WTC11 (cell line): ENCODE results near the gene RHCG. TPM values are rescaled to one million over a fixed set of nuclear protein-coding genes. Genes with fewer than 3 reads are reported as not detected.

Source experiments
- ATAC-seq: fragments of 200-7000 bp; cut with Tn5 transposase; 2 replicates; pipeline ENCODE4 v1.10.0; 2021; ENCODE audit warnings: mild to moderate bottlenecking, moderate library complexity
- CTCF ChIA-PET: fragments of 300-600 bp; sonication (Branson Sonifier 250); formaldehyde crosslinking; loops from one replicate; lab custom pipeline; 2021; ENCODE audit warnings: antibody characterized with exemption; lab: Charles Lee
- POLR2A ChIA-PET: fragments of 350-600 bp; sonication (Branson Sonifier 250); formaldehyde crosslinking; loops from one replicate; lab custom pipeline; 2021; ENCODE audit warnings: antibody characterized with exemption; lab: Charles Lee
- DNase-seq: peaks from one replicate; pipeline ENCODE4 v3.0.0; 2021; ENCODE audit warnings: low spot score
- H3K27ac Mint-ChIP-seq: 2 replicates; pipeline ENCODE4 v1.8.0; 2021; ENCODE audit warnings: mixed read lengths
- H3K27me3 Mint-ChIP-seq: 2 replicates; pipeline ENCODE4 v1.8.0; 2021; ENCODE audit warnings: low read depth, mild to moderate bottlenecking, moderate library complexity, mixed read lengths
- H3K36me3 Mint-ChIP-seq: 2 replicates; pipeline ENCODE4 v1.8.0; 2021; ENCODE audit warnings: mixed read lengths
- H3K4me1 Mint-ChIP-seq: 2 replicates; pipeline ENCODE4 v1.8.0; 2022; ENCODE audit warnings: mixed read lengths
- H3K4me3 Mint-ChIP-seq: 2 replicates; pipeline ENCODE4 v1.8.0; 2021; ENCODE audit warnings: mild to moderate bottlenecking, moderate library complexity, mixed read lengths
- H3K9me3 Mint-ChIP-seq: 2 replicates; pipeline ENCODE4 v1.8.0; 2021; ENCODE audit warnings: mixed read lengths
- CBFB ChIP-seq: sonication (generic); formaldehyde crosslinking; IDR thresholded peaks from 2 replicates; pipeline ENCODE4 v1.8.1; 2022; ENCODE audit warnings: mild to moderate bottlenecking, low read depth, missing genetic modification reagents
- CREB1 ChIP-seq: sonication (generic); formaldehyde crosslinking; IDR thresholded peaks from 2 replicates; pipeline ENCODE4 v1.8.0; 2023; ENCODE audit warnings: mild to moderate bottlenecking, missing genetic modification reagents
- CREM ChIP-seq: sonication (generic); formaldehyde crosslinking; IDR thresholded peaks from 2 replicates; pipeline ENCODE4 v1.8.1; 2022; ENCODE audit warnings: mild to moderate bottlenecking, missing genetic modification reagents, moderate library complexity
- EMX1 ChIP-seq: fragments of 250-450 bp; sonication (Bioruptor Pico); IDR thresholded peaks from 2 replicates; pipeline ENCODE4 v1.8.0; 2021; ENCODE audit warnings: mild to moderate bottlenecking
- FOXK1 ChIP-seq: sonication (generic); formaldehyde crosslinking; IDR thresholded peaks from 2 replicates; pipeline ENCODE4 v1.8.0; 2022; ENCODE audit warnings: mild to moderate bottlenecking, moderate library complexity, missing genetic modification reagents
- GABPB1 ChIP-seq: sonication (generic); formaldehyde crosslinking; IDR thresholded peaks from 2 replicates; pipeline ENCODE4 v1.8.1; 2023; ENCODE audit warnings: mild to moderate bottlenecking, missing genetic modification reagents
- IRF2 ChIP-seq: sonication (generic); formaldehyde crosslinking; IDR thresholded peaks from 2 replicates; pipeline ENCODE4 v1.8.0; 2022; ENCODE audit warnings: low read depth, missing genetic modification reagents, borderline replicate concordance
- NFATC4 ChIP-seq: fragments of 250-450 bp; sonication (Bioruptor Pico); IDR thresholded peaks from 2 replicates; pipeline ENCODE4 v1.9.0; 2021; ENCODE audit warnings: mild to moderate bottlenecking
- NFE2L1 ChIP-seq: sonication (generic); formaldehyde crosslinking; IDR thresholded peaks from 2 replicates; pipeline ENCODE4 v1.8.1; 2023; ENCODE audit warnings: missing genetic modification reagents
- NFYB ChIP-seq: sonication (generic); formaldehyde crosslinking; conservative IDR thresholded peaks from 2 replicates; pipeline ENCODE4 v1.8.0; 2022; ENCODE audit warnings: low read depth, missing genetic modification reagents
- NR1H2 ChIP-seq: sonication (generic); formaldehyde crosslinking; IDR thresholded peaks from 2 replicates; pipeline ENCODE4 v1.9.0; 2021; ENCODE audit warnings: mild to moderate bottlenecking, moderate library complexity, missing genetic modification reagents
- NR2C2 ChIP-seq: sonication (generic); formaldehyde crosslinking; IDR thresholded peaks from 2 replicates; pipeline ENCODE4 v1.8.0; 2022; ENCODE audit warnings: mild to moderate bottlenecking, missing genetic modification reagents
- OVOL2 ChIP-seq: fragments of 250-450 bp; sonication (Bioruptor Pico); IDR thresholded peaks from 2 replicates; pipeline ENCODE4 v1.9.0; 2021; ENCODE audit warnings: mild to moderate bottlenecking, borderline replicate concordance
- SP1 ChIP-seq: sonication (generic); formaldehyde crosslinking; conservative IDR thresholded peaks from 2 replicates; pipeline ENCODE4 v1.8.1; 2022; ENCODE audit warnings: missing genetic modification reagents
- TEAD1 ChIP-seq: sonication (generic); formaldehyde crosslinking; IDR thresholded peaks from 2 replicates; pipeline ENCODE4 v1.8.0; 2022; ENCODE audit warnings: mild to moderate bottlenecking, missing genetic modification reagents
- TEAD4 ChIP-seq: sonication (generic); formaldehyde crosslinking; IDR thresholded peaks from 2 replicates; pipeline ENCODE4 v1.8.0; 2022; ENCODE audit warnings: mild to moderate bottlenecking, missing genetic modification reagents
- ZNF138 ChIP-seq: sonication (generic); formaldehyde crosslinking; conservative IDR thresholded peaks from 2 replicates; pipeline ENCODE4 v1.8.1; 2022; ENCODE audit warnings: mild to moderate bottlenecking, moderate library complexity, missing genetic modification reagents
- ZNF232 ChIP-seq: sonication (generic); formaldehyde crosslinking; IDR thresholded peaks from 2 replicates; pipeline ENCODE4 v1.8.0; 2022; ENCODE audit warnings: mild to moderate bottlenecking, missing genetic modification reagents
- ZNF263 ChIP-seq: sonication (generic); formaldehyde crosslinking; IDR thresholded peaks from 2 replicates; pipeline ENCODE4 v1.8.1; 2022; ENCODE audit warnings: low read depth, mild to moderate bottlenecking, moderate library complexity, missing genetic modification reagents
- ZNF416 ChIP-seq: fragments of 250-450 bp; sonication (Bioruptor Pico); IDR thresholded peaks from 2 replicates; pipeline ENCODE4 v1.9.0; 2021; ENCODE audit warnings: mild to moderate bottlenecking, inconsistent platforms
- ZNF671 ChIP-seq: fragments of 250-450 bp; sonication (Bioruptor Pico); IDR thresholded peaks from 2 replicates; pipeline ENCODE4 v1.8.0; 2021; ENCODE audit warnings: mild to moderate bottlenecking
- total RNA-seq: library from RNA; stranded (reverse); gene quantifications from 3 replicates; pipeline ENCODE4 v1.2.3, GENCODE V29; 2021
- TF ChIP-seq, protein P1 (sequence below): fragments of 200-600 bp; IDR thresholded peaks from 2 replicates; pipeline ENCODE4 v1.8.0; 2022; ENCODE audit warnings: antibody characterized with exemption
- TF ChIP-seq, protein P2 (sequence below): sonication (generic); formaldehyde crosslinking; IDR thresholded peaks from 2 replicates; pipeline ENCODE4 v1.8.1; 2022; ENCODE audit warnings: mild to moderate bottlenecking, missing genetic modification reagents, moderate library complexity, borderline replicate concordance
- TF ChIP-seq, protein P3 (sequence below): sonication (generic); formaldehyde crosslinking; IDR thresholded peaks from 2 replicates; pipeline ENCODE4 v1.8.1; 2022; ENCODE audit warnings: missing genetic modification reagents, borderline replicate concordance
- TF ChIP-seq, protein P4 (sequence below): fragments of 250-450 bp; sonication (Bioruptor Pico); IDR thresholded peaks from 2 replicates; pipeline ENCODE4 v1.8.0; 2021; ENCODE audit warnings: mild to moderate bottlenecking

The RHCG gene
- total RNA-seq, 1 experiment from 2014 or later, result 0.31 TPM

DNA sequence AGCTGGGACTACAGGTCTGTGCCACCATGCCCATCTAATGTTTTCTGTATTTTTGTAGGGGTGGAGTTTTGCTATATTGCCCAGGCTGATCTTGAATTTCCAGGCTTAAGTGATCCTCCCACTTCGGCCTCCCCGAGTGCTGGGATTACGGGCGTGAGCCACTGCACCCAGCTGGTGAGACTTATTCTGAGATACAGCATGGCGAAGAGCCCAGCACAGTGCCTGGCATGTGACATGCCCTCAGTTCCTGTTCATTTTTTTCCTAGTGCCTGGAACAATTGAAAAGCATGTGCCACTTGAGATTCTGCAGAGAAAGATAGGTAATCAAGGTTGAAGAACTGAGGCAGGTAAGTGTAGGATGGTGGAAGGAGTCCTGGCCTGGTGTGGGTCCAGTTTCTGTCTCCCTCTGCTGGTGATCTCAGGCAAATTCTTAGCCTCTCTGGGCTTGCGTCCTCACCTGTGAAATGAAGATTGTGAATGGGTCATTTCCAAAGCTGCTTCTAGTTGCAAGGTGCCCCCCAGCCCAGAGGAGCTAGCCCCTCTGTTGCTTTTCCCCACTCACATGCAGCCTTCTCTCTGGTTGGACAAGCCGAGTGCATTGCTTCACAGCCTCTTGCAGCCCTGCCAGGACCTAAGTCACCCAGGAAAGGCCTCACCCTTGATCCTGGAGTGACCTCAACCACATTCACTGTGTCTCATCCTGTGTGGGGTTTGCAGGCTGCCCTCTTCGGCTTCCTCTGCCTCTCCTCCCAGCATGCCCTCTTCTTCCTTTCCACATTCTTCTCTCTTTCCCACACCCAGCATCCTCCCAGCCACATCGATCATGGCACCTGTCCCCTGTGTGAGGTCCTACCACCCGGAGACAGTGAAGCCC is 4.3 kb upstream of the RHCG start:
- no peaks in the 10 kb centered on the region for H3K9me3 Mint-ChIP-seq
- DNase-seq, result no peak
- ChIA-PET POLR2A (no interaction called here), CTCF (interaction anchor here (0.6 to 1.8 kb wide), 12 partner anchors 9 to 279 kb away, joined by 3 to 11 read pairs (median 4); no protein-coding TSS in a partner anchor)
- peak; percentile 13; the same call in 1 of the 2 replicates for ATAC-seq
- TF ChIP-seq EMX1 (CRISPR knock-in tag), result no peak
- TF ChIP-seq, protein P1, sequence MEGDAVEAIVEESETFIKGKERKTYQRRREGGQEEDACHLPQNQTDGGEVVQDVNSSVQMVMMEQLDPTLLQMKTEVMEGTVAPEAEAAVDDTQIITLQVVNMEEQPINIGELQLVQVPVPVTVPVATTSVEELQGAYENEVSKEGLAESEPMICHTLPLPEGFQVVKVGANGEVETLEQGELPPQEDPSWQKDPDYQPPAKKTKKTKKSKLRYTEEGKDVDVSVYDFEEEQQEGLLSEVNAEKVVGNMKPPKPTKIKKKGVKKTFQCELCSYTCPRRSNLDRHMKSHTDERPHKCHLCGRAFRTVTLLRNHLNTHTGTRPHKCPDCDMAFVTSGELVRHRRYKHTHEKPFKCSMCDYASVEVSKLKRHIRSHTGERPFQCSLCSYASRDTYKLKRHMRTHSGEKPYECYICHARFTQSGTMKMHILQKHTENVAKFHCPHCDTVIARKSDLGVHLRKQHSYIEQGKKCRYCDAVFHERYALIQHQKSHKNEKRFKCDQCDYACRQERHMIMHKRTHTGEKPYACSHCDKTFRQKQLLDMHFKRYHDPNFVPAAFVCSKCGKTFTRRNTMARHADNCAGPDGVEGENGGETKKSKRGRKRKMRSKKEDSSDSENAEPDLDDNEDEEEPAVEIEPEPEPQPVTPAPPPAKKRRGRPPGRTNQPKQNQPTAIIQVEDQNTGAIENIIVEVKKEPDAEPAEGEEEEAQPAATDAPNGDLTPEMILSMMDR, result peak; percentile 29; the same call in 1 of the 2 replicates
- TF ChIP-seq, all 79 proteins: peak for 1
- peaks cover 24% of the 10 kb centered on the region for H3K27me3 Mint-ChIP-seq
- H3K4me3 Mint-ChIP-seq, result no peak overlapping the region
- no peak overlapping the region for H3K27ac Mint-ChIP-seq
- H3K4me1 Mint-ChIP-seq, result 0 out of 2 replicates have a peak, but pooled peaks cover 3% of the 10 kb centered on the region
- H3K36me3 Mint-ChIP-seq, result no peaks in the 10 kb centered on the region

DNA sequence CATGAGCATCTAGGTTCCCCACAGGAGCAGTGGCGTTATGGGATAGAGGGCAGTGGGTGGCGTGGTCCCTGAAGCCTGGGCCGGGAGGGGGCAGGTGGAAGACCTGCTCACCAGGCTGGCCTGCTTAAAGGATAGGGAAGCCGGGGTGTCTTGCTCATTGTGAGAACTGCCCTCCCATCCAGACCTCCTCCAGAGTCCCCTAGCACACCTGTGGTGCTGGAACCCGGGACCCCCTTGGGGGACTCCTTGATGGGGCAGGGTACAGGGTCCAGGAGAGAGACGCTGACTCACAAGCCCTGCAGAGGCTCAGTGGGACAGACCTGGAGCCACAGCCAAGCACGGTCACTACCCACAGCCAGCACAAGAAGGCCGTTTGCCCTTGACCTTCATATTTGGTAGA is 2.8 kb upstream of the RHCG start:
- Mint-ChIP-seq H3K9me3 (no peaks in the 10 kb centered on the region), H3K27me3 (peaks cover 39% of the 10 kb centered on the region), H3K36me3 (no peaks in the 10 kb centered on the region), H3K4me3 (no peak overlapping the region), H3K4me1 (0 out of 2 replicates have a peak, but pooled peaks cover 3% of the 10 kb centered on the region), H3K27ac (no peak overlapping the region)
- ATAC-seq (no peak), DNase-seq (no peak)
- POLR2A ChIA-PET, result no interaction called here
- CTCF ChIA-PET, result interaction anchor here (1.8 kb wide), 1 partner anchor 109 kb away, joined by 4 read pairs; no protein-coding TSS in a partner anchor
- TF ChIP-seq, protein P2, sequence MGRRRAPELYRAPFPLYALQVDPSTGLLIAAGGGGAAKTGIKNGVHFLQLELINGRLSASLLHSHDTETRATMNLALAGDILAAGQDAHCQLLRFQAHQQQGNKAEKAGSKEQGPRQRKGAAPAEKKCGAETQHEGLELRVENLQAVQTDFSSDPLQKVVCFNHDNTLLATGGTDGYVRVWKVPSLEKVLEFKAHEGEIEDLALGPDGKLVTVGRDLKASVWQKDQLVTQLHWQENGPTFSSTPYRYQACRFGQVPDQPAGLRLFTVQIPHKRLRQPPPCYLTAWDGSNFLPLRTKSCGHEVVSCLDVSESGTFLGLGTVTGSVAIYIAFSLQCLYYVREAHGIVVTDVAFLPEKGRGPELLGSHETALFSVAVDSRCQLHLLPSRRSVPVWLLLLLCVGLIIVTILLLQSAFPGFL (CRISPR knock-in tag), result no peak
- TF ChIP-seq OVOL2 (CRISPR knock-in tag), result no peak
- TF ChIP-seq ZNF138 (CRISPR knock-in tag), result no peak
- no peak for TF ChIP-seq EMX1 (CRISPR knock-in tag)
- no peak for TF ChIP-seq ZNF671 (CRISPR knock-in tag)
- TF ChIP-seq ZNF416, result no peak
- no peak for TF ChIP-seq IRF2
- TF ChIP-seq TEAD1, result no peak
- no peak for TF ChIP-seq CREM

DNA sequence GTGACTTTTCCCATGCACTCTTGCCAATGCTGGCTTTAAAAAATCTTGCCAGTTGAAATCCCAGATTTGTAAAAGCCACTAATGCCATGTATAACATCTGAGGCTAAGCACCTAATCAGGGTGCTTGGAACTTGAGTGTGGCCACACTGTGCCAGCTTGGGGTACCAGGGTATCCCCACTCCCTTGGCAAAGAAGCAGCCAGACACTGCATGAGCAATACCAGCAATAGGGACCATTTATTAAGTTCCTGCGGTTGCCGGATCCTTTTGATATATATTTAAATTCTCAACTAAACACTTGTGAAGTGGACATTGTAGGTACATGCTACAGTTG is 2.2 kb upstream of the RHCG start:
- Mint-ChIP-seq H3K4me3 (no peak overlapping the region), H3K9me3 (no peaks in the 10 kb centered on the region), H3K27ac (no peak overlapping the region), H3K27me3 (peaks cover 38% of the 10 kb centered on the region), H3K4me1 (0 out of 2 replicates have a peak, but pooled peaks cover 3% of the 10 kb centered on the region), H3K36me3 (no peaks in the 10 kb centered on the region)
- TF ChIP-seq ZNF263 (CRISPR knock-in tag) (no peak), TEAD4 (CRISPR knock-in tag) (no peak), GABPB1 (CRISPR knock-in tag) (no peak), SP1 (CRISPR knock-in tag) (no peak), ZNF232 (CRISPR knock-in tag) (no peak), NR2C2 (CRISPR knock-in tag) (no peak), FOXK1 (CRISPR knock-in tag) (no peak), NFATC4 (no peak), CBFB (CRISPR knock-in tag) (no peak), NR1H2 (no peak), NFE2L1 (no peak), NFYB (CRISPR knock-in tag) (no peak), IRF2 (no peak), CREB1 (CRISPR knock-in tag) (no peak)
- TF ChIP-seq, protein P3, sequence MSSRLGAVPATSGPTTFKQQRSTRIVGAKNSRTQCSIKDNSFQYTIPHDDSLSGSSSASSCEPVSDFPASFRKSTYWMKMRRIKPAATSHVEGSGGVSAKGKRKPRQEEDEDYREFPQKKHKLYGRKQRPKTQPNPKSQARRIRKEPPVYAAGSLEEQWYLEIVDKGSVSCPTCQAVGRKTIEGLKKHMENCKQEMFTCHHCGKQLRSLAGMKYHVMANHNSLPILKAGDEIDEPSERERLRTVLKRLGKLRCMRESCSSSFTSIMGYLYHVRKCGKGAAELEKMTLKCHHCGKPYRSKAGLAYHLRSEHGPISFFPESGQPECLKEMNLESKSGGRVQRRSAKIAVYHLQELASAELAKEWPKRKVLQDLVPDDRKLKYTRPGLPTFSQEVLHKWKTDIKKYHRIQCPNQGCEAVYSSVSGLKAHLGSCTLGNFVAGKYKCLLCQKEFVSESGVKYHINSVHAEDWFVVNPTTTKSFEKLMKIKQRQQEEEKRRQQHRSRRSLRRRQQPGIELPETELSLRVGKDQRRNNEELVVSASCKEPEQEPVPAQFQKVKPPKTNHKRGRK (CRISPR knock-in tag), result no peak
- TF ChIP-seq, protein P2 (CRISPR knock-in tag), result no peak
- TF ChIP-seq, protein P4, sequence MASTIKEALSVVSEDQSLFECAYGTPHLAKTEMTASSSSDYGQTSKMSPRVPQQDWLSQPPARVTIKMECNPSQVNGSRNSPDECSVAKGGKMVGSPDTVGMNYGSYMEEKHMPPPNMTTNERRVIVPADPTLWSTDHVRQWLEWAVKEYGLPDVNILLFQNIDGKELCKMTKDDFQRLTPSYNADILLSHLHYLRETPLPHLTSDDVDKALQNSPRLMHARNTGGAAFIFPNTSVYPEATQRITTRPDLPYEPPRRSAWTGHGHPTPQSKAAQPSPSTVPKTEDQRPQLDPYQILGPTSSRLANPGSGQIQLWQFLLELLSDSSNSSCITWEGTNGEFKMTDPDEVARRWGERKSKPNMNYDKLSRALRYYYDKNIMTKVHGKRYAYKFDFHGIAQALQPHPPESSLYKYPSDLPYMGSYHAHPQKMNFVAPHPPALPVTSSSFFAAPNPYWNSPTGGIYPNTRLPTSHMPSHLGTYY (CRISPR knock-in tag), result no peak
- no peak for ATAC-seq
- ChIA-PET CTCF (no interaction called here), POLR2A (no interaction called here)
- no peak for DNase-seq
